Dedifferentiated amniotic fluid mesenchymal stem cell (primary cell): ENCODE measurements around the gene AUTS2.

Source experiments
- DNase-seq: peaks from one replicate; pipeline ENCODE4 v3.0.0-alpha.2; 2016; ENCODE audit errors: extremely low spot score

Gene AUTS2

GRCh38 chr7:70544016-70544415, 945.7 kb downstream of the AUTS2 start:
- no peak for DNase-seq

- DNase-seq, result no peak
Measured at GRCh38 chr7:70545214-70545613, 946.9 kb downstream of the AUTS2 start.

GRCh38 chr7:70552141-70552540, 953.9 kb downstream of the AUTS2 start:
- DNase-seq, result no peak

GRCh38 chr7:70553364-70553763, 955.1 kb downstream of the AUTS2 start:
- DNase-seq, result no peak

- no peak for DNase-seq
Measured at GRCh38 chr7:70554646-70555045, 956.4 kb downstream of the AUTS2 start.

- no peak for DNase-seq
Measured at GRCh38 chr7:70556761-70557160, 958.5 kb downstream of the AUTS2 start.

- no peak for DNase-seq
Measured at GRCh38 chr7:70557338-70557737, 959.1 kb downstream of the AUTS2 start.

GRCh38 chr7:70559815-70560214, 961.5 kb downstream of the AUTS2 start:
- DNase-seq, result no peak

- DNase-seq, result no peak
Measured at GRCh38 chr7:70563960-70564359, 965.7 kb downstream of the AUTS2 start.

GRCh38 chr7:70565721-70566370, 967.6 kb downstream of the AUTS2 start:
- no peak for DNase-seq

GRCh38 chr7:70566671-70567070, 968.4 kb downstream of the AUTS2 start:
- DNase-seq, result peak; percentile 56

GRCh38 chr7:70568674-70569334, 970.5 kb downstream of the AUTS2 start:
- no peak for DNase-seq

GRCh38 chr7:70569335-70569819, 971.1 kb downstream of the AUTS2 start:
- DNase-seq, result no peak

- DNase-seq, result no peak
Measured at GRCh38 chr7:70570029-70570428, 971.8 kb downstream of the AUTS2 start.

- DNase-seq, result no peak
Measured at GRCh38 chr7:70570961-70571360, 972.7 kb downstream of the AUTS2 start.

- no peak for DNase-seq
Measured at GRCh38 chr7:70571403-70571934, 973.2 kb downstream of the AUTS2 start.

- DNase-seq, result no peak
Measured at GRCh38 chr7:70571961-70572360, 973.7 kb downstream of the AUTS2 start.

GRCh38 chr7:70572571-70572970, 974.3 kb downstream of the AUTS2 start:
- DNase-seq, result no peak

GRCh38 chr7:70573071-70573661, 974.9 kb downstream of the AUTS2 start:
- no peak for DNase-seq

GRCh38 chr7:70573696-70574095, 975.4 kb downstream of the AUTS2 start:
- DNase-seq, result no peak

- no peak for DNase-seq
Measured at GRCh38 chr7:70574314-70574834, 976.1 kb downstream of the AUTS2 start.

- no peak for DNase-seq
Measured at GRCh38 chr7:70574970-70575799, 976.9 kb downstream of the AUTS2 start.
